GM23338 (cell line): ENCODE results near the gene BTBD16. TPM values are rescaled to one million over a fixed set of nuclear protein-coding genes. Genes with fewer than 3 reads are reported as not detected.

ENCODE experiments used
- ATAC-seq: fragments of 200-7000 bp; cut with Tn5 transposase; 3 replicates; pipeline ENCODE4 v1.9.1; 2020
- DNase-seq: peaks from one replicate; pipeline ENCODE4 v3.0.0-alpha.2; 2015; ENCODE audit warnings: low spot score
- H2AFZ ChIP-seq: fragments of 200-600 bp; sonication (generic); 2 replicates; pipeline ENCODE4 v1.8.0; 2016; ENCODE audit warnings: antibody characterized with exemption, mild to moderate bottlenecking, moderate library complexity
- H3F3A ChIP-seq: fragments of 200-600 bp; sonication (generic); replicated peaks from 2 replicates; pipeline ENCODE4 v1.8.0; 2017; ENCODE audit warnings: antibody characterized with exemption, mixed run types, low read depth
- H3K27ac ChIP-seq: fragments of 200-600 bp; sonication (generic); 2 replicates; pipeline ENCODE4 v1.6.1; 2016; ENCODE audit warnings: low read depth
- H3K27me3 ChIP-seq: fragments of 200-600 bp; sonication (generic); 2 replicates; pipeline ENCODE4 v1.8.0; 2016; ENCODE audit warnings: mild to moderate bottlenecking, mixed run types, moderate library complexity; ENCODE audit not compliant: insufficient read depth
- H3K36me3 ChIP-seq: fragments of 200-600 bp; sonication (generic); 2 replicates; pipeline ENCODE4 v1.8.0; 2016; ENCODE audit warnings: mild to moderate bottlenecking; ENCODE audit not compliant: insufficient read depth
- H3K4me1 ChIP-seq: fragments of 200-600 bp; sonication (generic); 2 replicates; pipeline ENCODE4 v1.8.0; 2016; ENCODE audit warnings: mild to moderate bottlenecking, moderate library complexity; ENCODE audit not compliant: insufficient read depth
- H3K4me2 ChIP-seq: fragments of 200-600 bp; sonication (generic); 2 replicates; pipeline ENCODE4 v1.7.1; 2017; ENCODE audit warnings: mixed run types
- H3K4me3 ChIP-seq: fragments of 200-600 bp; sonication (generic); 2 replicates; pipeline ENCODE4 v1.6.1; 2016; ENCODE audit warnings: mixed run types
- H3K79me2 ChIP-seq: fragments of 200-600 bp; sonication (generic); replicated peaks from 2 replicates; pipeline ENCODE4 v1.8.0; 2017; ENCODE audit warnings: mild to moderate bottlenecking; ENCODE audit not compliant: insufficient read depth
- H3K9me2 ChIP-seq: fragments of 200-600 bp; sonication (generic); 2 replicates; pipeline ENCODE4 v1.8.0; 2017; ENCODE audit not compliant: insufficient read depth
- H4K20me1 ChIP-seq: fragments of 200-600 bp; sonication (generic); replicated peaks from 2 replicates; pipeline ENCODE4 v1.8.0; 2017; ENCODE audit warnings: mild to moderate bottlenecking; ENCODE audit not compliant: insufficient read depth
- H3K27ac Mint-ChIP-seq: 2 replicates; pipeline ENCODE4 v1.8.0; 2020; ENCODE audit warnings: inconsistent platforms, mild to moderate bottlenecking, moderate library complexity, mixed read lengths
- H3K27me3 Mint-ChIP-seq: 3 replicates; pipeline ENCODE4 v1.8.0; 2022; ENCODE audit warnings: low read depth, mild to moderate bottlenecking, moderate library complexity, mixed read lengths, inconsistent platforms; ENCODE audit not compliant: insufficient read depth, poor library complexity
- H3K36me3 Mint-ChIP-seq: 3 replicates; pipeline ENCODE4 v1.8.0; 2021; ENCODE audit warnings: low read depth, mild to moderate bottlenecking, inconsistent platforms, moderate library complexity, mixed read lengths
- H3K4me1 Mint-ChIP-seq: 3 replicates; pipeline ENCODE4 v1.8.0; 2020; ENCODE audit warnings: mild to moderate bottlenecking, inconsistent platforms, mixed read lengths
- H3K4me3 Mint-ChIP-seq: 3 replicates; pipeline ENCODE4 v1.8.0; 2021; ENCODE audit warnings: moderate library complexity, mild to moderate bottlenecking, inconsistent platforms, mixed read lengths
- H3K9me3 Mint-ChIP-seq: 3 replicates; pipeline ENCODE4 v1.8.0; 2020; ENCODE audit warnings: moderate library complexity, mild to moderate bottlenecking, inconsistent platforms, mixed read lengths
- ETS1 ChIP-seq: IDR thresholded peaks from 2 replicates; pipeline ENCODE4 v1.6.1; 2016; ENCODE audit warnings: antibody characterized with exemption
- EZH2 ChIP-seq: fragments of 200-600 bp; sonication (generic); IDR thresholded peaks from one replicate; pipeline ENCODE4 v1.8.0; 2017; ENCODE audit warnings: antibody characterized with exemption, mild to moderate bottlenecking, low read depth; ENCODE audit not compliant: unreplicated experiment
- EZH2phosphoT487 ChIP-seq: fragments of 200-600 bp; sonication (generic); IDR thresholded peaks from one replicate; pipeline ENCODE4 v1.8.1; 2018; ENCODE audit warnings: antibody characterized with exemption; ENCODE audit not compliant: unreplicated experiment
- NANOG ChIP-seq: IDR thresholded peaks from 2 replicates; pipeline ENCODE4 v1.6.1; 2016; ENCODE audit warnings: antibody characterized with exemption, borderline replicate concordance
- POLR2AphosphoS5 ChIP-seq: IDR thresholded peaks from 2 replicates; pipeline ENCODE4 v1.6.1; 2016; ENCODE audit warnings: antibody characterized with exemption, low read depth
- STAT1 ChIP-seq: IDR thresholded peaks from one replicate; pipeline ENCODE4 v1.6.1; 2016; ENCODE audit warnings: antibody characterized with exemption; ENCODE audit not compliant: unreplicated experiment
- ZNF114 ChIP-seq: fragments of 250-450 bp; sonication (Bioruptor Pico); IDR thresholded peaks from 2 replicates; pipeline ENCODE4 v1.5.0; 2020; ENCODE audit warnings: mild to moderate bottlenecking, moderate library complexity
- ZNF331 ChIP-seq: fragments of 250-450 bp; sonication (Bioruptor Pico); IDR thresholded peaks from 2 replicates; pipeline ENCODE4 v1.5.0; 2020; ENCODE audit warnings: low read depth, mild to moderate bottlenecking, moderate library complexity
- ZNF462 ChIP-seq: fragments of 250-450 bp; sonication (Bioruptor Pico); IDR thresholded peaks from 2 replicates; pipeline ENCODE4 v1.5.0; 2020; ENCODE audit warnings: mild to moderate bottlenecking, moderate library complexity
- polyA plus RNA-seq: library from polyadenylated mRNA; unstranded; fragments of >200 nt; fragmentation: Nextera tagmentation; extraction: Ambion mirVana; gene quantifications from 2 replicates; pipeline ENCODE4 v1.2.1, GENCODE V29; 2016
- total RNA-seq: library from RNA; depleted of rRNA; stranded (reverse); fragments of >200 nt; shearing (Covaris generic); gene quantifications from 2 replicates; pipeline ENCODE4 v1.2.3, GENCODE V29; 2014

BTBD16 gene
- total and polyA plus RNA-seq, 2 experiments from 2014 or later, result not detected

GRCh38 chr10:122359621-122360020 lies 88.5 kb downstream of the BTBD16 start (continued):
- TF ChIP-seq ZNF462 (CRISPR knock-in tag), result no peak
- no peak for TF ChIP-seq POLR2AphosphoS5
- no peak for TF ChIP-seq ZNF331 (CRISPR knock-in tag)
- no peak for TF ChIP-seq ZNF114
- TF ChIP-seq EZH2, result no peak
- no peak for TF ChIP-seq STAT1

GRCh38 chr10:122361046-122361445 lies 90.0 kb downstream of the BTBD16 start:
- H3K27me3 Mint-ChIP-seq, result peaks cover 2% of the 10 kb centered on the region
- peaks cover 10% of the 10 kb centered on the region for H3K9me3 Mint-ChIP-seq
- H3K4me1 Mint-ChIP-seq, result 0 out of 3 replicates have a peak, but pooled peaks cover 4% of the 10 kb centered on the region
- DNase-seq (no peak), ATAC-seq (no peak)
- Histone ChIP-seq H3K27me3 (no peaks in the 10 kb centered on the region), H3F3A (no peaks in the 10 kb centered on the region), H3K79me2 (no peaks in the 10 kb centered on the region), H3K27ac (no peak overlapping the region), H3K4me1 (no peaks in the 10 kb centered on the region), H3K4me3 (no peak overlapping the region), H3K36me3 (no peaks in the 10 kb centered on the region), H2AFZ (no peak overlapping the region), H3K9me2 (0 out of 2 replicates have a peak, but pooled peaks cover 2% of the 10 kb centered on the region), H3K4me2 (no peak overlapping the region), H4K20me1 (no peaks in the 10 kb centered on the region)
- H3K27ac Mint-ChIP-seq, result no peak overlapping the region
- no peak overlapping the region for H3K4me3 Mint-ChIP-seq
- TF ChIP-seq ETS1 (no peak), EZH2 (no peak), STAT1 (no peak), EZH2phosphoT487 (no peak), ZNF114 (no peak), NANOG (no peak)
- peaks cover 6% of the 10 kb centered on the region; the same call in 2 of the 3 replicates for H3K36me3 Mint-ChIP-seq
